OCI-LY7 (cell line): Measurements from ENCODE around the gene METTL4. TPM values are rescaled to one million over a fixed set of nuclear protein-coding genes. Genes with fewer than 3 reads are reported as not detected.

ENCODE experiments used
- BruUV-seq: library from RNA; stranded (reverse); fragments of 400-500 nt; replicated peaks from 2 replicates; lab custom pipeline; 2021; lab: Mats Ljungman, UMichigan
- CTCF ChIA-PET: fragments of 300-600 bp; sonication (Branson Sonifier 250); formaldehyde crosslinking; loops from one replicate; lab custom pipeline; 2022; ENCODE audit warnings: antibody characterized with exemption; ENCODE audit not compliant: unreplicated experiment; lab: Charles Lee
- POLR2A ChIA-PET: fragments of 300-600 bp; sonication (Branson Sonifier 250); formaldehyde crosslinking; loops from one replicate; lab custom pipeline; 2022; ENCODE audit warnings: antibody characterized with exemption; lab: Charles Lee
- DNase-seq: peaks from one replicate; pipeline ENCODE4 v3.0.0-alpha.2; 2015; ENCODE audit warnings: low spot score
- H2AFZ ChIP-seq: fragments of 200-600 bp; sonication (generic), shearing (Covaris generic); 2 replicates; pipeline ENCODE4 v1.6.1; 2014; ENCODE audit warnings: mild to moderate bottlenecking, antibody characterized with exemption, low read length, moderate library complexity
- H3K27ac ChIP-seq: fragments of 200-600 bp; sonication (generic); 2 replicates; pipeline ENCODE4 v1.5.1; 2014; ENCODE audit warnings: mixed run types, low read depth, mild to moderate bottlenecking, moderate library complexity, low read length, inconsistent platforms; ENCODE audit not compliant: poor library complexity, severe bottlenecking
- H3K36me3 ChIP-seq: fragments of 200-600 bp; sonication (generic); 2 replicates; pipeline ENCODE4 v1.6.1; 2014; ENCODE audit warnings: mild to moderate bottlenecking, antibody characterized with exemption, low read length, moderate library complexity, mixed read lengths; ENCODE audit not compliant: insufficient read depth
- H3K4me1 ChIP-seq: fragments of 200-600 bp; sonication (generic); 2 replicates; pipeline ENCODE4 v1.5.1; 2014; ENCODE audit warnings: mild to moderate bottlenecking, low read length; ENCODE audit not compliant: insufficient read depth, poor library complexity, severe bottlenecking
- H3K4me2 ChIP-seq: fragments of 200-600 bp; sonication (generic); 2 replicates; pipeline ENCODE4 v1.6.1; 2014; ENCODE audit warnings: mild to moderate bottlenecking, low read length
- H3K4me3 ChIP-seq: fragments of 200-600 bp; sonication (generic); 2 replicates; pipeline ENCODE4 v1.5.1; 2014; ENCODE audit warnings: mild to moderate bottlenecking, low read depth, low read length; ENCODE audit not compliant: poor library complexity, severe bottlenecking
- H3K79me2 ChIP-seq: fragments of 200-600 bp; sonication (generic); 2 replicates; pipeline ENCODE4 v1.6.1; 2016; ENCODE audit warnings: low read depth, mild to moderate bottlenecking, low read length, moderate library complexity, mixed read lengths; ENCODE audit not compliant: insufficient read depth
- H3K9me2 ChIP-seq: fragments of 200-600 bp; sonication (generic); 2 replicates; pipeline ENCODE4 v1.6.1; 2016; ENCODE audit warnings: mild to moderate bottlenecking, low read length, mixed read lengths; ENCODE audit not compliant: insufficient read depth
- H3K9me3 ChIP-seq: fragments of 200-600 bp; sonication (generic); 2 replicates; pipeline ENCODE4 v1.6.1; 2014; ENCODE audit warnings: mild to moderate bottlenecking, mixed run types, low read length, mixed read lengths
- H4K20me1 ChIP-seq: fragments of 200-600 bp; sonication (generic); 2 replicates; pipeline ENCODE4 v1.6.1; 2014; ENCODE audit warnings: mild to moderate bottlenecking, antibody characterized with exemption, low read length, moderate library complexity, mixed read lengths; ENCODE audit not compliant: insufficient read depth
- EZH2phosphoT487 ChIP-seq: fragments of 200-600 bp; sonication (generic); IDR thresholded peaks from 2 replicates; pipeline ENCODE4 v1.6.1; 2018; ENCODE audit warnings: low read depth, borderline replicate concordance, mild to moderate bottlenecking, mixed run types, antibody characterized with exemption, low read length, moderate library complexity, mixed read lengths
- intact Hi-C: fragments of 100-400 bp; cut with micrococcal nuclease; formaldehyde crosslinking; loops from one replicate; pipeline ENCODE4 v1.10.0; 2022; ENCODE audit not compliant: unreplicated experiment
- total RNA-seq, 2 experiments: library from RNA; depleted of rRNA in 1 of 2; stranded (reverse); fragments of >200 nt in 1 of 2; shearing (Covaris generic) in 1 of 2; gene quantifications; 2 replicates each; pipeline ENCODE4 v1.2.3, GENCODE V29; 2014 to 2022
- TF ChIP-seq, protein P1 (sequence below): fragments of 200-600 bp; sonication (generic); conservative IDR thresholded peaks from 2 replicates; pipeline ENCODE4 v1.5.1; 2014; ENCODE audit warnings: mild to moderate bottlenecking, antibody characterized with exemption, low read length, moderate library complexity, mixed read lengths

Gene METTL4
- total RNA-seq, 2 experiments from 2014 or later: 11.8 to 23.7 TPM

DNA sequence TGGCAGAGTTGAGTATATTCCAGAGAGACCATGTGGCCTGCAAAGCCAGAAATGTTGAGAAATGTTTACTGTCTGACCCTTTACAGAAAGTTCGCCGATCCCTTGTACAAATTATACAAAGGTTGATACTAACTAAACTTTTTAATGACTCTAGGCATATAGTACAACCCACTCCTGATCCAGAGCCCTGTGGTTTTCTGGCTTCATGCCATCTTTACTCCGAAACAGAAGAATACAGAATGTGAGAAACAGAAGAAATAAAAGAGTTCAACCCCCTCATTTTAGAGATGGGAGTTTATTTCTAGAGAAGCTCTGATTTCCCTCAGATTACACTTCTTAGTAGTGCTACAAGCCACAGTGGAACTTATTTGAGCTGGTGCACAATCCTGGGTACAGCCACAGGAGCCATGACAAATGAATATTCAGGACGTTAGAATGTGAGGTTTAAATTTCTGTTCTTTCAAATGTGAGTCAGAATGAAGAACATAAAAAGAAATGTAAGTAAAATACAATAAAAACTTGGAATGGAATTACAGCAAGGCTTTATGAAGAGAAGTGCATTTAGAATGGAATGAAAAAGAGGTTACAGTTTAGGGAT, 46.2 kb upstream of the METTL4 start:
- Histone ChIP-seq H3K4me3 (no peak overlapping the region), H3K4me1 (no peaks in the 10 kb centered on the region), H3K4me2 (no peak overlapping the region), H3K9me3 (no peaks in the 10 kb centered on the region), H3K79me2 (no peaks in the 10 kb centered on the region), H3K27ac (no peak overlapping the region), H3K36me3 (peaks cover 53% of the 10 kb centered on the region), H3K9me2 (no peaks in the 10 kb centered on the region), H2AFZ (no peak overlapping the region), H4K20me1 (no peaks in the 10 kb centered on the region)
- TF ChIP-seq, protein P1, sequence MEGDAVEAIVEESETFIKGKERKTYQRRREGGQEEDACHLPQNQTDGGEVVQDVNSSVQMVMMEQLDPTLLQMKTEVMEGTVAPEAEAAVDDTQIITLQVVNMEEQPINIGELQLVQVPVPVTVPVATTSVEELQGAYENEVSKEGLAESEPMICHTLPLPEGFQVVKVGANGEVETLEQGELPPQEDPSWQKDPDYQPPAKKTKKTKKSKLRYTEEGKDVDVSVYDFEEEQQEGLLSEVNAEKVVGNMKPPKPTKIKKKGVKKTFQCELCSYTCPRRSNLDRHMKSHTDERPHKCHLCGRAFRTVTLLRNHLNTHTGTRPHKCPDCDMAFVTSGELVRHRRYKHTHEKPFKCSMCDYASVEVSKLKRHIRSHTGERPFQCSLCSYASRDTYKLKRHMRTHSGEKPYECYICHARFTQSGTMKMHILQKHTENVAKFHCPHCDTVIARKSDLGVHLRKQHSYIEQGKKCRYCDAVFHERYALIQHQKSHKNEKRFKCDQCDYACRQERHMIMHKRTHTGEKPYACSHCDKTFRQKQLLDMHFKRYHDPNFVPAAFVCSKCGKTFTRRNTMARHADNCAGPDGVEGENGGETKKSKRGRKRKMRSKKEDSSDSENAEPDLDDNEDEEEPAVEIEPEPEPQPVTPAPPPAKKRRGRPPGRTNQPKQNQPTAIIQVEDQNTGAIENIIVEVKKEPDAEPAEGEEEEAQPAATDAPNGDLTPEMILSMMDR: no peak
- TF ChIP-seq EZH2phosphoT487: no peak
- no TSS peak for BruUV-seq
- ChIA-PET CTCF (no interaction called here), POLR2A (interaction anchor here (0.6 kb wide), 1 partner anchor 42 kb away, joined by 4 read pairs; no protein-coding TSS in a partner anchor)
- DNase-seq: no peak
- intact Hi-C loops: no loop called here

DNA sequence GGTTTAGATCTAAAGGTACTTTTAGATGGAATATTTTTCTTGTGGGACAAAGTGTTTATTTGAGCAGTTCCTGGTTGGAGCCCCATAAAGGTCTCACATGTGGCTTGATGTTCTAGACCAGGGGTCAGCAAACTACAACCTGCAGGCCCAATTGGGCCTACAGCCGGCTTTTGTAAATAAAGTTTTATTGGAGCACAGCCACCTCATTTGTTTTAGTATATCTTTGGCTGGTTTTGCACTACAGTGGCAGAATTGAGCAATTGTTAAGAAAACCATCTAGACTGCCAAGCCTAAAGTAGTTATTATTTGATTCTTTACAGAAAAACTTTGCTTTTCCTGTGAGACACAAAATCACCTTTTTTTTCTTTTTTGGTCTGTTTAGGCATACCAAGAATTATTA, 41.7 kb upstream of the METTL4 start:
- DNase-seq: no peak
- ChIA-PET CTCF (no interaction called here), POLR2A (interaction anchor here (0.9 kb wide), 1 partner anchor 23 kb away, joined by 5 read pairs; no protein-coding TSS in a partner anchor)
- Histone ChIP-seq H3K4me3 (no peak overlapping the region), H3K36me3 (peaks cover 95% of the 10 kb centered on the region), H3K79me2 (no peaks in the 10 kb centered on the region), H3K4me1 (no peaks in the 10 kb centered on the region), H3K27ac (no peak overlapping the region), H2AFZ (no peak overlapping the region), H3K9me3 (no peaks in the 10 kb centered on the region), H3K9me2 (no peaks in the 10 kb centered on the region), H3K4me2 (no peak overlapping the region), H4K20me1 (no peaks in the 10 kb centered on the region)
- intact Hi-C loops: no loop called here
- TF ChIP-seq, protein P1: no peak
- no peak for TF ChIP-seq EZH2phosphoT487
- BruUV-seq: no TSS peak

DNA sequence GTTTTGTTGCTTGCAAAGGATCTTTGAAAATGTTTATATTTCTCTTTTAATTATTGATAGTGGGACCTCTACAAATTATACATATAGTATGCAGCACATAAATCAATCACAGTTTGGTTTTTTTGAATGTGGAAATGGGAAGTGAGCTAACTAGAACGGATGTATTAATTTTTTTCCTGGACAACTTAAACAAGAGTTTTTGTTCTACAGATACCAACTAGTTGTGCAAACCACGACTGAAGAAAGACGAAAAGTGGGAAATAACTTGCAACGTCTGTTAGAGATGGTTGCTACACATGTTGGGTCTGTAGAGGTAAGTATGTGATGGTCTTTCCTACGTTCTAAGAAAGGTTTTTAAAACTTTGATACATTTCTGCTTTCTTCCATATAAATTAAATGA, 39.2 kb upstream of the METTL4 start:
- no peaks in the 10 kb centered on the region for H4K20me1 ChIP-seq
- H3K4me1 ChIP-seq: peaks cover 4% of the 10 kb centered on the region
- 0 out of 2 replicates have a peak, but pooled peaks cover 5% of the 10 kb centered on the region for H3K79me2 ChIP-seq
- TF ChIP-seq, protein P1: no peak
- no peak for TF ChIP-seq EZH2phosphoT487
- H3K4me3 ChIP-seq: no peak overlapping the region
- ChIA-PET POLR2A (no interaction called here), CTCF (no interaction called here)
- no peak overlapping the region for H3K4me2 ChIP-seq
- no TSS peak for BruUV-seq
- intact Hi-C loops: no loop called here
- no peaks in the 10 kb centered on the region for H3K9me3 ChIP-seq
- no peak for DNase-seq
- no peak overlapping the region for H3K27ac ChIP-seq
- no peaks in the 10 kb centered on the region for H3K9me2 ChIP-seq
- peaks cover 93% of the 10 kb centered on the region for H3K36me3 ChIP-seq
- no peak overlapping the region for H2AFZ ChIP-seq
